Hematopoietic multipotent progenitor cell treated with erythropoietin and hydrocortisone succinate and interleukin-3 and kit ligand, for 8 days (in vitro differentiated cells): ENCODE measurements around the gene REXO1.

Source experiments
- DNase-seq: peaks from one replicate; pipeline ENCODE4 v3.0.0-alpha.2; 2015

REXO1 gene

DNA sequence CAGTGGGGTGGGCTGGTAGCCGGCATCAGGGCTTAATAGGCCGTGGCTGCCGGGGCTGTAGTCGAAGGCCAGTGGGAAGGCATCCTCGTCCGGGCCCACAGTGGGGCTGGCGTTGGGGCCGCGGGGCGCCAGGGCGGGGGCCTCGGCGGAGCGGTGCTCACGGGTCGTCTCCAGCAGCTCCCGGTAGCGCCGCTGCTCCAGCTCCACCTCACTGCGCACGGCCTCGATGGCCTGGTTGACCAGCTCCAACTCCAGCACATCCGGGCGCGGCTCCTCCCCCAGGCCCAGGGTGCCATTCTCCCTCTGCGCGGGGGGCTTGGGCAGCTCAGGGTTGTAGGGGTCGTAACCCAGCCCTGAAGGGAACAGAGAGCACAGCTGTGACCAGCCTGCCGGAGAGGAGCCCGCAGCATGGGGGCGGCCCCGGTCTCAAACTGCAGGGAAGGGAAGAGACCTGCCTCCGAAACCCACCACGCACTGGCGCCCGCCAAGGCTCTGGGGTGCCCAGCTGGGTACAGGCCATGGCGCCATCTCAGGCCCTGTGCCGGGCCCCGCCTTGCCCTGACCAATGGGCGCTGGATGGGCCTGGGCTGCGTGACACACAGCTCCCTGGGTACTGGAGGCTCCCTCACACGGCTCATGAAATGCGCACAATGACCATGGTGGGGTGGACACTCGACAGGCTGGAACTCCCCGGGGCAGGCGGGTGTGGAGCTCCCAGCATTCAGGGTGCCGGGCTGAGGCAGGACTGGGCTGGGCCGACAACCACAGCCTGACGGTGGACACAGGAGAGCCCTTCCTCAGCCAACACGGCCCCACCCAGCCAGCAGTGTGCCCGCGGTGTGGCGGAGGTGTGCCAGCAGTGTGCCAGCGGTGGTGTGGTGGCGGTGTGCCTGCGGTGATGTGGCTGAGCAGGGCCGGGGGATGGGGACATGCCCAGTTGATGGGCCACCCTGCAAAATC, 19.7 kb downstream of the REXO1 start:
- DNase-seq: no peak

DNA sequence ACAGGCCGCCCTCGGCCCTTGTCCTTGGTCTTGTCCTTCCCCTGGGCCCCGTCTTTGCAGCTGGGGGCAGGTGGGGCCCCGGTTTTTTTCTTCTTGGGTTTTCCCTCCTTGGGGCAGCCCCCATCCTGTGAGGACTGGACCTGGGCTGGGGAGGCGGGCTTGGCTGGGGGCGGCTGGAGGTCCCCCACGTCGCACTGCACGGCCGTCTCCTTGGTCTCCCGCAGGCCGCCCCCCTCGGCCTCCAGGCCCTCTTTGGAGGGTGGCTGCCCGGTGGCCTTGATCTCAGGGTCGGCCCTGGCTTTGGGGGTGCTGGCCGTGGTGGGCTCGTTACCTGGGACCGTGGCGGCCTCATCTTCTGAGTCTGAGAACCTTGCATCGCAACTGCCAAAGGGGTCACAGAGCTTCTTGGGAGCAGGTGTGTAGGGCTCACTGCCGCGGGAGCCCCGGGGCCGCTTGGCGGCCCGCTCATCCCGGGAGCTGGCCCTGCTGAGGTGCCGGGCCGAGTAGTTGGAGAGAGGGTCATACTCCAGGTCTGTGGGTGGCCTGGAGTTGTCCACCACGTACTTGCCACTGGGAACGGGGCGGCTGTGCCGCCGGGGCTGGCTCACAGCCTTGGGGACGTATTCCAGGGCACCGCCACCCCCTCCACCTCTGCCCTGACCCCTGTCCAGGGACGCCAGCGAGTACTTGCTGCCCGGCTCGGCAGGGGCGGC, 20.6 kb downstream of the REXO1 start:
- DNase-seq: no peak

DNA sequence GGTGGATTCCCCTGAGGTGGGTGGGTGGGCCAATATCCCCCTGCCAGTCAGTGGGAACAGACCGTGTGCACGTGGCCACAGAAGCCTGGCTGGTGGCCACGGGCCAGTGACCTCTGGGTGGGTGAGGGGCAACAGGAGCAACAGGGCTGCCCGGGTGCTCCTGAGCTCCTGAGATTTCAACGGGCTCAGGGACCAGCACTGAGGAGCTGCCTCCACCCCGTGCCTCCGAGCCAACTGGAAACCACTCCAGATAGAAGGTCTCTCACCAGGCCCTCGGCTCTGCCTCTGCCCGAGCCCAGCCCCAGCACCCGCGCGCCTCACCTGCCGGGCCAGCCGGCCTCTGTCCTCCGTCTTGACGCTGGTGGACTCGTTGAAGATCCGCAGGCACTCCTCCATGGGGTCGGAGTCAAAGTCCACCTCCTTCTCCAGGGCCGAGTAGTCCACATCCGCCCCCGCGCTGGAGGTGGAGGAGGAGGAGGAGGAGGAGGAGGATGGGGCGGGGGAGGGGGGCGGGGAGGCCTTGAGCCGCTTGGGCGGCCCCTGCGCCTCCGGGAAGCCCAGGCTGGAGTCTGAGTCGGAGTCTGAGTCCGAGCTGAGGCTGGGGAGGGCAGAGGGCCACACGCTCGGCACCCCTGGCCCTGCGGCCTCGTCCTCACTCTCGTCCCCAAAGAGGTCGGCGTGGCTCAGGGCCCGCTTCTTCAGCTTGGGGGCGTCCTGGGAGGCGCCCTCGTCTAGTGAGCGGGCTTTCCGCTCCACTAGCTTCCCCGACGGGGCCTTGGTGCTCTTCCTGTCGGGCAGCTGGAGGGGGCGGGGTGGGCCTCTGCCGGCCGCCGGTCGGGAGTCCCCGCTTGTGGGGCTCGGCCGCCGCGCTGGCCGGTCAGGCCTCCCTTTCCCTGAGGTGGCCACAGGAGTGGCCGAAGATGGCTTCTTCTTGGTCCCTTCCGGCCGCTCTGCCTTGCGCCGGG, 21.4 kb downstream of the REXO1 start:
- DNase-seq: no peak

- peak; percentile 81 for DNase-seq
Observed at GRCh38 chr19:1825909-1826556, 22.2 kb downstream of the REXO1 start.

- no peak for DNase-seq
Observed at GRCh38 chr19:1824252-1824622, 24.0 kb downstream of the REXO1 start.

DNA sequence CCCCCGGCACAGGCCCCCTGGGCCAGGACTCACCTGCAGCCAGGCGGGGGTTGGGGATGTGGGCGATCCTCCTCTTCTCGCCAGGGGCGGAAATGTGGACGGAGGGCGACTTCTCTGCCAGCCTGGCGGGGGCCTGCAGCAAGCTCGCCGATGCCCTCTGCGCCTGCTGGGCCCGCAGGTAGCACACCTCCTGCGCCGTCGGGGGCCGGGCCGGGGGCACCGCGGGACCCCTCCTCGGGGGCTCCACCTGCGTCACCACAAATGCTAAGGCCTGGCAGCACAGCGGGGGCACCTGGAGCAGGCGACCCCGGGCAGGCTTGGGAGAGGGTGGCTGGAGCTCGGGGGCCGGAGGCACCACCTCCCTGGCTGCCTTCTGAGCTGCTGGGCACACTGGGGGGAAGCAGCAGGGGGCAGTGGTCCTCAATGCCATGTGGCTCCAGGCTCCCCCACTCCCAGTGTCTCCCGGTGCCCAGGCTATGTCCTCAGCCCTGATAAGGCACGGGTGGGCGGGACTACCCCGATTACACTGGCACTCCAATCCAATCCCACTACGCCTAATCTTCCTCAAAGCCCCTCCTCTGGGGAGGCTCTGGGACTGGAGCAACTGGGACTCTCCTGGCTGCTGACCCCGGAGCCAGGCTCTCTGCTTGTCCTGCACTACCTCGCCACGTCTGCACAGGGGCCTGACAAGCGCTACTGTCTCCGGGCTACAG, 24.6 kb downstream of the REXO1 start:
- peak; percentile 34 for DNase-seq

DNA sequence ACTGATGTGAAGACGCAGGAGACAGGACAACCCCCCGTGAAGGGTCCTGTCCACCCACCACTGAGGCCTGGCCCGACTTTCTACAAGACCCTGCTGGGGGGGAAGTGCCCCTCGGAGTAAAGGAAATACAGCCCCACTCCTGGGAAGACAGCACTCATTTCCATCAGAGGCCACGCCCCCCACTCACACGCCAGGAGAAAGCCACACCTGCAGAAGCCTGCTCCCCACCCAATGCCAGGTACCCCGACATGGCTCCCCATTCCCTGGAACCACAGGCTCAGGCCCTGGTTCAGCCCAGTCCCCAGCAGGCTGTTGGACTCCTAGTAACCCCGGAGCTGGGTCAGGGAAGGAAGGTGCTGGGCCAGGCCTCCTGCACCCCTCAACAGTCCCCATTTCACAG, 25.3 kb downstream of the REXO1 start:
- no peak for DNase-seq

DNA sequence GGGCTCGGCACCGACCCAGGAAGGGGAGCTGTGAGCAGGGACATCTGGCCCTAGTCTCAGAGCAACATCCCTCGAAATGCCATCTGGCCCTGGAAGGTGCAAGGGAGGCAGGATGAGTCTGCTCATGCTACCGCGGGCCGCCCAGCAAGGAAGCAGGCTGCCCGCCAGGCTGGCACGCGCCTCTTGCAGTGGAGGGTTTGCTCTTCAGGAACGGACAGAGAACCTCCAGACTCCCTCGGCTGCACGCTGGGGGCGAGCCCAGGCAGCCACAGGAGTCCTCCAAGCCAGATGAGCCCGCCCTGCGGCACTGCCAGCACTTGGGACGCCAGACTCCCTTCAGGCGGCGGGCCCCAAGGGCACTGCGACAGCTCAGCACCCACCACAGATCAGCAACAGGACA, 26.1 kb downstream of the REXO1 start:
- DNase-seq: no peak

- DNase-seq: no peak
Observed at GRCh38 chr19:1819341-1820255, 28.7 kb downstream of the REXO1 start.

DNA sequence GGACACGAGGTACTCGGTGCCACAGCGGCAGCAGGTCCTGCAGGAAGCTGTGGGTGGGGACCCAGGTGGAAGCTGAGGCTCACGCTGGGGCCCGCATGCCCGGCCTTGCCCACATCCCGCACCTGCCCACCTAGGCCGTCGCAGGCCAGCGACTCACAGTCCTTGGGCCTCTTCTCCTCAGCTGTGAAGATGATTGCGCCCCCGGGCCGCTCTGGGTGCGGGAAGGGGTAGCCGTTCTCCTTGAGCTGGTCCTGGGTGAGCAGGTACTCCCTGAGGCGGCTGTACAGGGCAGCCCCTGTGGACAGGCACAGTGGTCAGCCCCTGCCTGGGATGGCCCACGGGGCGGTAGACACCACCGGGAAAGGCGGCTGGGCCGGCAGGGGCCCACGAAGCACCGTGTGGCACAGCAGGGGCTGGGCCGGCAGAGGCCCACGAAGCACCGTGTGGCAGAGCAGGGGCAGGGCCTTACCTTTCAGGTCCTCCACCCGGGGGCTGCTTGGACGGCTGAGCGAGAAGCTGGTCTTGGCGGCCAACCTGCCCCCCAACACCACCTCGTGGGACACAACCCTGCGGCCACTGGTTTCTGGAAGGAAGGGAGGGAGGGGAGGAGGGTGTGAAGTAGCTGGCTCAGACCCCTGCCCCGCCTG, 29.6 kb downstream of the REXO1 start:
- DNase-seq: no peak

- no peak for DNase-seq
Observed at GRCh38 chr19:1817553-1818179, 30.6 kb downstream of the REXO1 start.

- DNase-seq: no peak
Observed at GRCh38 chr19:1816530-1817298, 31.6 kb downstream of the REXO1 start.

DNA sequence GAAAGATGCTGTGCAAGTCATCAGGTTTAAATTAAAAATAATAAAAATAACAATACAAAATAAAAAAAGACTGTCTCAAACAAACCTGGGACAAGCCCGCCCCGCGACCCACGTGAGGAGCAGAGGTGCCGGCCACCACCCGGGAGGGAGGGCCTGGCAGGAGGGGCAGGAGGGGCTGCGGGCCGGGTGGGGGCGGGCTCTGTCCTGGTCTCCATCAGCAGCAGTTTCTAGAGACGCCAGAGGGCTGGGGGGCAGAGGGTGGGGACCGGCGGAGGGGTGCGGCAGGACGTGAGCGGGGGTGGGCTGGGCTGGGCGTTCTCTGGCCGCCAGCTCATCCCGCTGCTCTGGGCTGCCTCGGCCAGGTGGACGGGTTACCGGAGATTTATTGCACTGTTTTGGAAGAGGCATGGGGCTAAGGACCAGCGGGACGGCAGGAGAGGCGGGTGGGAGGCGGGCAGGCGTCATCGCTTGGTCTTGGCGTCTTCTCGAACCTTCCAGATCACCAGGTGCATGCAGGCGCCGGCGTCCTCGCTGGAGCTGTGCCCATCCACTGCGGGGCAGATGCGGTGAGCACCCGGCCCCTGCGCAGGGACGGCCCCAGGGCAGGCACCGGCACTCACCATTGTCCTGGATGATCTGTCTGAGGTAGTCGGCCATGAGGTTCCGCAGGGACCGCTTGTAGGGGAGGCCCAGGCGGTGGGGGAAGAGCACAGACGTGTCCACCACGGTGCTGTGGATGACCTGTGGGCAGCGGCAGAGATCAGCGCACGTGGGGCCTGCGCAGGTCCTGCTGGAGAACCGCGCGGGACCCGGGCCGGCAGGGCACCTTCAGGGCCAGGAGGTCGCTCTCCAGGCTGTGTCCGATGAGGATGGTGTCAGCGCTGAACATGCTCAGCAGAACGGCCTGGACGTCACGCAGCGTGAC, 32.4 kb downstream of the REXO1 start:
- no peak for DNase-seq

- no peak for DNase-seq
Observed at GRCh38 chr19:1814833-1815604, 33.3 kb downstream of the REXO1 start.

DNA sequence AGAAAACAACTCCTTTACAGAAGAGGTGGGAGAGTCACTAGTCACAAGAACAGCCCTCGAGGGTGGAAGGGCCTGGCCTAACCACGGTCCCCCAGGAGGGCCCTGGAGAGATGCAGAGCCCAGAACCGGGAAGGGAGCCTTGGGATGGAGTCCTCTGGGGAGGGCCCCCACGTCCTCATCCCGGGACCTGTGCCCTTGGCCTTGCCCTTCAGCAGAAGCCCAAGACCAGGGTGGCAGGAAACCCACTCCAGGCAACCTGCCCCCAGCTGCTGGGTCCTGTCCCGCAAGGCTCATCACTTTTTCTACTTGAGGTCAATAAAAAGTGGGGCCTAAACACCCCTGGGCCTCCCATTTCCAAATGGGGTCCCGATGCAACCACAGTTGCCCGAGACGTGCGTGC, 33.9 kb downstream of the REXO1 start:
- no peak for DNase-seq
